Ishikawa (cell line): Measurements from ENCODE around the gene PRPF8.

ENCODE experiments used
- CREB1 ChIP-seq: IDR thresholded peaks from 2 replicates; pipeline ENCODE4 v1.6.1; 2012; ENCODE audit warnings: low read depth
- EP300 ChIP-seq: IDR thresholded peaks from 2 replicates; pipeline ENCODE4 v1.6.1; 2012; ENCODE audit warnings: borderline replicate concordance
- FOXM1 ChIP-seq: IDR thresholded peaks from 2 replicates; pipeline ENCODE4 v1.6.1; 2012; ENCODE audit warnings: low read depth, borderline replicate concordance
- MAX ChIP-seq: IDR thresholded peaks from 2 replicates; pipeline ENCODE4 v1.6.1; 2012
- REST ChIP-seq: IDR thresholded peaks from 2 replicates; pipeline ENCODE4 v1.6.1; 2012; ENCODE audit warnings: low read depth, mild to moderate bottlenecking
- TAF1 ChIP-seq: IDR thresholded peaks from 2 replicates; pipeline ENCODE4 v1.6.1; 2012; ENCODE audit warnings: low read depth, mild to moderate bottlenecking

GRCh38 chr17:1724869-1725641, 40.4 kb upstream of the PRPF8 start:
- TF ChIP-seq REST (no peak), MAX (no peak), FOXM1 (no peak), CREB1 (no peak), EP300 (no peak), TAF1 (no peak)
